ENCODE results near the gene PTPRK. TPM values are rescaled to one million over a fixed set of nuclear protein-coding genes. Genes with fewer than 3 reads are reported as not detected.

Gene PTPRK
- total RNA-seq: 134 TPM
- polyA plus RNA-seq: 26.7 TPM

DNA sequence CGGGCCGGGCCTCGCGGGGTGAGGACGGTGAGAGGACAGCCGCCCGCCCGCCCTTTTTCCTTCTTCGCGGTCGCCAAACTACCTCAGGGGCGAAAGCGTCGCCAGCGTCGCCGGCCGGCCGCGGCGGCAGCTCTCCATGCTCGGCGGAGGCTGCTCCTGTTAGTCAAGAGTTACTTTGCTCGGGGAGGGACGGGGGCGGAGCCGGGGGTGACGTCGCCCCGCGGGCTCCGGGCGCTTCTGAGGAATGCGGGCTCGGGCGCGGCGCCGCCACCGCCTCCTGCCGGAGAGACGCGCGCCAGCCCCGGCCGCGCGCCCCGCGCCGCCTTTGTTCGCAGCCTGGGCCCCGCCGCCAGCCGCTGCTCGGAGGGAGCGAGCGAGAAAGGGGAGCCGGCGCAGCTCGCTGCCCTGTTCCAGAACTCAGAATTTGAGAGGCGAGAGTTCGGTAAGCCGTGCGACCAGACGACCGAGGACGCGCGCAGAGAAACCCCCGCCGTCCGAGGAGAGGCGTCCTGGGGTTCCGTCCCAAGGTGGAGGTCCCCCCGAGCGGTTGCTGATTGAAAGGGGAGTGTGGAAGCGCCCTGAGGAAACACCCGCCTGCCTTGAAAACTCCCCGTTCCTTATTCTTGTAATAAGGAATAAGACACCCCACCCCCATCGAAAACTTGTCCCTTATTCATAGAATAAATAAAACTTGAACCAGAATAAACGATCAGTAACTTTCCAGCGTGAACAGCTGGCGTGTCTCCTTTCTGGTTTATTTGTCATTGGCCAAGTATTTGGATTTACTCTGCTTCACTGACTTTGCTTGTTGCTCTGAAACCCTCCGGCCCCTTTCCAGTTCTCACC, at the start of gene PTPRK:
Gene PTPRK, minus strand, starts transcription at position 164 of the 846 bp plus-strand sequence. CDS start 241 bp downstream, outside the sequence.
- Histone ChIP-seq H3K36me3 (ENCODE audit: insufficient read depth) (no peaks in the 10 kb centered on the region), H3K27ac (ENCODE audit: low read depth) (peak within 1 kb of the TSS; percentile 96), H3K4me1 (ENCODE audit: insufficient read depth) (no peaks in the 10 kb centered on the region), H3K4me3 (ENCODE audit: low read depth, low read length) (peak within 1 kb of the TSS; percentile 69)
- DNase-seq (ENCODE audit: extremely low spot score): no peak
- WGBS: under 1% methylated on average over 85 of the region's 85 CpGs

DNA sequence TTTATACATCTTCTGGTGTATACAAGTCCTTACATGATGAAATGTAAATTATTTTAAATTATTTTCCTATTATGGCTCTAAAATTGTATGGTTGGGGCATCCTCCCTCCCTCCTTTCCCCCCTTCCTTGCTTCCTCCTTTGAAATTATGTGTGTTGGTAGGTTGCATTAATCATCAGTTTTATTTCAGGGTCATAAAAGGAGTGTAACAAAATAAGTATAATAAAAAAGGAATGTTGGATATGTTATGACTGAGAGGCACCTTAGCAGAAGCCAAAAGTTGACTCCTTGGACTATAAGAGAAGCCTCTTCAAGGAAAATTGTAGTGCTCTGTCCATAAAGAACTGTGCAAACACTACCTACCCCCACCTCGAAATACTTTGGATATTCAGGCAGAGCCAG, 46.6 kb upstream of the PTPRK start:
- H3K27ac ChIP-seq (ENCODE audit: low read depth): no peak overlapping the region
- 77% methylated on average over 1 of the region's 1 CpG for WGBS
- no peak overlapping the region for H3K4me3 ChIP-seq (ENCODE audit: low read depth, low read length)
- no peaks in the 10 kb centered on the region for H3K36me3 ChIP-seq (ENCODE audit: insufficient read depth)
- DNase-seq (ENCODE audit: extremely low spot score): no peak
- H3K4me1 ChIP-seq (ENCODE audit: insufficient read depth): peaks cover 1% of the 10 kb centered on the region

DNA sequence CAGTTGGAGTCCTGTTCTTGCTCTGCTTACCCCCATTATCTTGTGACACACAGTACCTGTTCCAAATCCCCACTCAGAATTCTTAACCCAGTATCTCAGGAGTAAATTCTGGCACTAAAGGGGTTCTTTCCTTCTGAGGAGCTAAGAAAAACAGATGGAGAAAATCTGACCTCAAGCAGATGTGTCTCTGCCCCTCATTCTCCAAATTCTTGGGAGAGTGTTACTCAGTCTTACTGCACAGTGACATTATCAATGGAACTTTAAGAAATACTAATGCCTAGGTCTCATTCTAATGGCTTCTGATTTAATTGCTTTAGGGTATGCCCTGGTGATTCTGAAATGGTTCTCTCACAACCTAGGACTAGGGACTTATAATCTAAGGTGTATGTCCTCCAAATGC, 40.6 kb upstream of the PTPRK start:
- no peak for DNase-seq (ENCODE audit: extremely low spot score)
- H3K27ac ChIP-seq (ENCODE audit: low read depth): no peak overlapping the region

DNA sequence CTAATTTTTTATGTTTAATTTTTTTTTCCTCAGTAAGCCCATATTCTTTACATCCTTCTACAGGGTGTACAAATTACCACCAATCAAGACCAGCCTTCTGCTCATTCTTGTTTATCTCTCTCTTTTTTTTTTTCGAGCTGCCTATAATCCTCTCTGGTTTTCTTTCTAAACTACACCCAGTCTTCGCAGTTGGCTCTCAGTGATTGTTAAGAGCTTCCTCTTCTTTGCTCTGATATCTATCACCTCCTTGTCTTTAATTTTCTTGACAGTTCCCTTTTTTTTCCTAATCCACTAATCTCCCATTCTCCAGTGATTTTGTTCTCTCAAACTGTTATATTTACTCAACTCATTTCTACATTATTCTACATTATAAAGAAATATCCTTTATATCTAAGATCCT, 38.5 kb upstream of the PTPRK start:
- H3K27ac ChIP-seq (ENCODE audit: low read depth): no peak overlapping the region
- 85% methylated on average over 2 of the region's 2 CpGs for WGBS
- H3K36me3 ChIP-seq (ENCODE audit: insufficient read depth): no peaks in the 10 kb centered on the region
- no peaks in the 10 kb centered on the region for H3K4me1 ChIP-seq (ENCODE audit: insufficient read depth)
- no peak overlapping the region for H3K4me3 ChIP-seq (ENCODE audit: low read depth, low read length)
- DNase-seq (ENCODE audit: extremely low spot score): no peak

More for the DNA sequence above, 40.6 kb upstream of the PTPRK start:
- Histone ChIP-seq H3K4me1 (ENCODE audit: insufficient read depth) (no peaks in the 10 kb centered on the region), H3K4me3 (ENCODE audit: low read depth, low read length) (no peak overlapping the region), H3K36me3 (ENCODE audit: insufficient read depth) (no peaks in the 10 kb centered on the region)

DNA sequence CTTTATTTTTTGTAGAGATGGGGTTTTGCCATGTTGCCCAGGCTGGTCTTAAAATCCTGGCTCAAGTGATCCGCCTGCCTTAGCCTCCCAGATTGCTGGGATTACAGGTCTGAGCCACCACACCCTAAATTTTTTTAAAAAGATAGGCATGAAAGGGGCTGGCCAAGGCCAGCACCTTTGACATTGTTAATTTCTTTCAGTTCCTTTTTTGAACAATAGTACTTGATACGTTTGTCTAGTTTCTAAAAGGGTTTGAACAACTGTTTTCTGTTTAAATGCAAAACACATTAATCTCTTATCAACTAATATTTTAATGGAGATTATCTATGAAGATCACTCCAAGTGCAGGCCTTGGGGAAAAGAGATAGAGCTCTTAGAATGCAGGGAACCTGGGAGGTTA, 37.6 kb upstream of the PTPRK start:
- H3K4me1 ChIP-seq (ENCODE audit: insufficient read depth): no peaks in the 10 kb centered on the region
- DNase-seq (ENCODE audit: extremely low spot score): no peak
- H3K4me3 ChIP-seq (ENCODE audit: low read depth, low read length): no peak overlapping the region
- no peak overlapping the region for H3K27ac ChIP-seq (ENCODE audit: low read depth)
- no peaks in the 10 kb centered on the region for H3K36me3 ChIP-seq (ENCODE audit: insufficient read depth)
- whole genome bisulfite sequencing: 74% methylated on average over 2 of the region's 2 CpGs

DNA sequence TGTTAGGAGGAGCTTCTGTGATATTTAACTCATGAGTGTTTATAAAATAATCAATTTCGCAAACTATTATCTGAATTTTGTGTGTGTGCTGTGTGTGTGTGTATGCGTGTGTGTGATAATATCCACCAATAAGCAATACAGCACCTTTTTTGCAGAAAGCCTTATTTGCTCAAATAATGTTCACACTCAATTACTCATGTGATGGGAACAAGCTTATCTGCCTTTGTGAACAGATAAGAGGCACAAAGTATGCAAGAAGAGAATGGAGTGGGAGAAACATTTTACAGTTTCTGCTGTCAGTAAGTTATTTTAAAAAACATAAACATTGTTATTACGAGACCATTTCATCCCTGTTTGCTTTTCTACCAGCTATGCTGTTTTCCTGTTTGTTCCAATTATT, 36.7 kb upstream of the PTPRK start:
- no peak overlapping the region for H3K4me3 ChIP-seq (ENCODE audit: low read depth, low read length)
- no peaks in the 10 kb centered on the region for H3K4me1 ChIP-seq (ENCODE audit: insufficient read depth)
- no peaks in the 10 kb centered on the region for H3K36me3 ChIP-seq (ENCODE audit: insufficient read depth)
- 55% methylated on average over 3 of the region's 3 CpGs for WGBS
- H3K27ac ChIP-seq (ENCODE audit: low read depth): no peak overlapping the region
- no peak for DNase-seq (ENCODE audit: extremely low spot score)

DNA sequence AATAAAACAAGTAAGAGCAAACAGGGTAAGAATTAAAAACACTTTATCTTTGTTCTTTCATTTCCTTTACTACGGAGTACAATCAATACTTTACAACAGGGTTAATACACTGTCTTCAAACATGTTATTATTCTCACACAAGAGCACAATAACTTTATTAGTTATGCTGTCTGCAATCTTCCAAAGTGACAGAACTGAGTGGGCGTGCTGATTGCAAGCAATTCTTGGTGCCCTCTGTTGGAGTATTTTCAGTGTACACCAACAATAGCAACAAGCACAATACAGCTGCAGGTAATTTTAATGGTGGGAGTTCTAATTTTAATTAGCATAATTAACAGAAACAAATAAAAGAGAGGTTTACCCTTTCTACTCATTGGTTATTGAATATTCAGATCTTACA, 33.9 kb upstream of the PTPRK start:
- no peak overlapping the region for H3K27ac ChIP-seq (ENCODE audit: low read depth)
- H3K36me3 ChIP-seq (ENCODE audit: insufficient read depth): no peaks in the 10 kb centered on the region
- no peaks in the 10 kb centered on the region for H3K4me1 ChIP-seq (ENCODE audit: insufficient read depth)
- WGBS: 73% methylated on average over 2 of the region's 2 CpGs
- DNase-seq (ENCODE audit: extremely low spot score): no peak
- no peak overlapping the region for H3K4me3 ChIP-seq (ENCODE audit: low read depth, low read length)

DNA sequence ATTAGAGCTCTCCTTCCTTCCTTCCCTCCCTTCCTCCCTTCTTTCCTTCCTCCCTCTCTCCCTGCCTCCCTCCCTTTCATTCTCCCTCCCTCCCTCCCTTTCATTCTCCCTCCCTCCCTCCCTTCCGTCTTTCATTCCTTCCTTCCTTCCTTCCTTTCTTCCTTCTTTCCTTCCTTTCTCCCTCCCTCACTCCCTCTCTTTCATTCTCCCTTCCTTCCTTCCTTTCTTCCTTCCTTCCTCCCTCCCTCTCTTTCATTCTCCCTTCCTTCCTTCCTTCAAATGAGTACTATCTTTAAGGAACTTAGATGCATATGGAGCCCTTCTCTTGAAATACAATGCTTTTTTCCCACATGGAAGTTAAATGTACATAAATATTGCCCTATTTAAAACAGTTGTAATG, 20.9 kb upstream of the PTPRK start:
- Histone ChIP-seq H3K36me3 (ENCODE audit: insufficient read depth) (no peaks in the 10 kb centered on the region), H3K4me1 (ENCODE audit: insufficient read depth) (no peaks in the 10 kb centered on the region), H3K27ac (ENCODE audit: low read depth) (no peak overlapping the region), H3K4me3 (ENCODE audit: low read depth, low read length) (no peak overlapping the region)
- DNase-seq (ENCODE audit: extremely low spot score): no peak
- 43% methylated on average over 1 of the region's 1 CpG for WGBS

DNA sequence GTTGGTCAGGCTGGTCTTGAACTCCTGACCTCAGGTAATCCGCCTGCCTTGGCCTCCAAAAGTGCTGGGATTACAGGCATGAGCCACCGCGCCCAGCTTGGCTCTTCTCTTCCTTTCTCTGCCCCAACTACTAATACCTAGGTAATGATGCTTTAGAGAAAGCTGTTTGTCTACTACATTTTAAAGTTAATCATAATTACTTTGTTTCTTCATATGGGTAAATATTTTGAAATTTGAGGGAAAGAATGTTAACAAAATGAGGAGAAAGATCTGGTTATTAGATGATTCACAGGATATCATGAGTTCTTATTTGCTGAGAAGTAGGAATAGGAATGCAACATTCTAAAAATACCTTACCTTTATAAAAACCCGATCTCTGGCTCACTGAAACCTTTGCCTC, 18.4 kb upstream of the PTPRK start:
- WGBS: 83% methylated on average over 4 of the region's 4 CpGs
- no peak overlapping the region for H3K4me3 ChIP-seq (ENCODE audit: low read depth, low read length)
- no peak for DNase-seq (ENCODE audit: extremely low spot score)
- H3K27ac ChIP-seq (ENCODE audit: low read depth): no peak overlapping the region
- H3K36me3 ChIP-seq (ENCODE audit: insufficient read depth): no peaks in the 10 kb centered on the region
- no peaks in the 10 kb centered on the region for H3K4me1 ChIP-seq (ENCODE audit: insufficient read depth)

DNA sequence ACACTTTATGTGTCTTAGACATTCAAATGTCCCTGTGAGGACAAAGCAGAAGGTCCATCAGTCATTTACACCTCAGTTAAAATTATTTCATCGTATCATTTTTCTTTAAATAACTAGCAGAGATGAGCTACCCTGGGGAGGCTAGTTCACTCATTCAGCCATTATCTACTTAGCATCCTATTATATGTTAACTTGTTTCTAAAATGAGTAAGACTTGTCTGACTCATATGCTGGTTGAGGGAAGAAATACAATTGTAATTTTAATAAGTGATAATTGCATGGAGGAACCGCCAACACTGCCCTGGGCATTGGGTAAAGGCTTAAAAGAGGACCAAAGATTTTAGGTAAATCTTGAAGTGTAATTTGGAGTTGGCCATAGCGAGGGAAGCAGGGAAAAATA, 12.4 kb upstream of the PTPRK start:
- WGBS: 79% methylated on average over 3 of the region's 3 CpGs
- H3K4me3 ChIP-seq (ENCODE audit: low read depth, low read length): no peak overlapping the region
- H3K27ac ChIP-seq (ENCODE audit: low read depth): no peak overlapping the region
- H3K4me1 ChIP-seq (ENCODE audit: insufficient read depth): no peaks in the 10 kb centered on the region
- H3K36me3 ChIP-seq (ENCODE audit: insufficient read depth): no peaks in the 10 kb centered on the region
- no peak for DNase-seq (ENCODE audit: extremely low spot score)

DNA sequence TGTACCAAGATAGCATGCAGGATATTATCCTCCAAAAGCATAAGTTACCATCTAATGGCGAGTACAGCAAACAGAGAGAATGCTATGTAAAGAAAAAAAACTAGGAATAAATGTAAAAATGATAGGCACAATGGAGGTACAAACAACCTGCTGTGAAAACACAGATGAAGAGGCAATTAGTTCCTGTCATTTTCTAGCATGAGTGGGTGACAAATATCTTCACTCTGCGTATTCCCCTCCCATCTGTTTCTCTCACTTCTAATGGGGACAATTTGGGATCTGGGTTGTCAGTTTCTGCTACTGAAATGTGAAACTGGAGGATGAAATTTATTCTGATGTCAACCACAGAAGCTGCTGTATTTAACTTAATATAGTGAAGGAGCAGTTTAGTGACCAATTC, 11.7 kb upstream of the PTPRK start:
- Histone ChIP-seq H3K27ac (ENCODE audit: low read depth) (no peak overlapping the region), H3K4me1 (ENCODE audit: insufficient read depth) (no peaks in the 10 kb centered on the region), H3K4me3 (ENCODE audit: low read depth, low read length) (no peak overlapping the region), H3K36me3 (ENCODE audit: insufficient read depth) (no peaks in the 10 kb centered on the region)
- 96% methylated on average over 2 of the region's 2 CpGs for WGBS
- DNase-seq (ENCODE audit: extremely low spot score): no peak

DNA sequence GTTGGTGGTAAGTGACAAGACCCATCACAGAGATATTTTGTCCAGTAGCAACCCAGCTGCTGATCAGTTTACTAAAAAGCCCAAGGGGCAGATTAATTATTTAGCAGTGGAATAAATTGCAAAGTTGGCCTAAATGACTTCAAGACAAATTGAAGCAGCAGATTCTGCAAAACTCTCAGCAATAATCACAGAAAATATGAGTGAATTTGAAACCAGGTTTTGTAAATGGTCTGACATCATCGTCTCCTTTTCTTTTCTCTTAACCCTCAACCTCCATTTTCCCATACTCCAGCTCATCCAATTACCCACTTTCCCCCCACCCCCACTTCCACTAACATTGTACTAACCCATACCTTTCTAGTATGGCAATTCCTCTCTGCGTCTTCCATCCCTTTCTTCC, 11.3 kb upstream of the PTPRK start:
- DNase-seq (ENCODE audit: extremely low spot score): no peak
- Histone ChIP-seq H3K4me3 (ENCODE audit: low read depth, low read length) (no peak overlapping the region), H3K36me3 (ENCODE audit: insufficient read depth) (no peaks in the 10 kb centered on the region), H3K27ac (ENCODE audit: low read depth) (no peak overlapping the region), H3K4me1 (ENCODE audit: insufficient read depth) (no peaks in the 10 kb centered on the region)
- 99% methylated on average over 2 of the region's 2 CpGs for WGBS

DNA sequence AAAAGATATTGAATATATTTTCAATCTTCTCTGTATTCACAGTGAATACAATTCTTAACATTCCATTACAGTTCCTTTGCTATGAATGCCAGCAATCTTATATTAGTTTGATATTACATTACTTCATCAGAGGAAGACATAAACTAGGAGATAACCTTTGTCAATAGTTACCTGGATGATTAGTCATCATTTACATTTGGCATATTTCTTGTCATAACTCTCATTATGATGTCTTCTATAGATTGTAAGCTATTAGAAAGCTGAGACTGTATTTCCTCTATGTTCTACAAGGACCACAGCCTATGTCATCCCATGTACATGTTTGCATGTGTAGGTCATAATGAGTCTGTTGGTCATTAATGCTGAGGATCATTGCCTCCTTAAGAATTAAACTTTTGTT, 7.8 kb upstream of the PTPRK start:
- no peaks in the 10 kb centered on the region for H3K4me1 ChIP-seq (ENCODE audit: insufficient read depth)
- H3K27ac ChIP-seq (ENCODE audit: low read depth): no peak overlapping the region
- no peaks in the 10 kb centered on the region for H3K36me3 ChIP-seq (ENCODE audit: insufficient read depth)
- H3K4me3 ChIP-seq (ENCODE audit: low read depth, low read length): no peak overlapping the region
- DNase-seq (ENCODE audit: extremely low spot score): no peak

DNA sequence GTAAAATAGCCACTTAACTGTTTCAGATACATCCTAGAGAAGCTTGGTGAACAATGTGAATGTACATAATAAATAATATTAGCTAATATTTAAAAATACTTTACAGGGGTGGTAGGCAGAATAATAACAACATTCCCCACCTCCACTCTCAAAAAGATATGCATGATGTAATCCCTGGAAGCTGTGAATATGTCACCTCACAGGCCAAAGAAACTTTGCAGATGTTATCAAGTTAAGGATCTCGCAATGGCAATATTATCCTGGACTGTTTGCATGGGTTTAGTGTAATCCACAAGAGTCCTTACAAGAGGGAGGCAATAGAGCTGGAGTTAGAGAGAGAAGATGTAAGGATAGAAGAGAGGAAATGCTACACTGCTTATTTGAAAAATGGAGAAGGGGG, 7.0 kb upstream of the PTPRK start:
- DNase-seq (ENCODE audit: extremely low spot score): no peak
- Histone ChIP-seq H3K27ac (ENCODE audit: low read depth) (no peak overlapping the region), H3K36me3 (ENCODE audit: insufficient read depth) (no peaks in the 10 kb centered on the region), H3K4me1 (ENCODE audit: insufficient read depth) (no peaks in the 10 kb centered on the region), H3K4me3 (ENCODE audit: low read depth, low read length) (no peak overlapping the region)
- WGBS: 71% methylated on average over 1 of the region's 1 CpG

All from urinary bladder (tissue), 4 donors.